Measurements from ENCODE around the gene DNAJC18.
"Not testable (repeated sequence)": the region's sequence is repeated elsewhere in the genome, so short reads cannot be mapped to it uniquely, and the experiment has no call there.

Gene DNAJC18

DNA sequence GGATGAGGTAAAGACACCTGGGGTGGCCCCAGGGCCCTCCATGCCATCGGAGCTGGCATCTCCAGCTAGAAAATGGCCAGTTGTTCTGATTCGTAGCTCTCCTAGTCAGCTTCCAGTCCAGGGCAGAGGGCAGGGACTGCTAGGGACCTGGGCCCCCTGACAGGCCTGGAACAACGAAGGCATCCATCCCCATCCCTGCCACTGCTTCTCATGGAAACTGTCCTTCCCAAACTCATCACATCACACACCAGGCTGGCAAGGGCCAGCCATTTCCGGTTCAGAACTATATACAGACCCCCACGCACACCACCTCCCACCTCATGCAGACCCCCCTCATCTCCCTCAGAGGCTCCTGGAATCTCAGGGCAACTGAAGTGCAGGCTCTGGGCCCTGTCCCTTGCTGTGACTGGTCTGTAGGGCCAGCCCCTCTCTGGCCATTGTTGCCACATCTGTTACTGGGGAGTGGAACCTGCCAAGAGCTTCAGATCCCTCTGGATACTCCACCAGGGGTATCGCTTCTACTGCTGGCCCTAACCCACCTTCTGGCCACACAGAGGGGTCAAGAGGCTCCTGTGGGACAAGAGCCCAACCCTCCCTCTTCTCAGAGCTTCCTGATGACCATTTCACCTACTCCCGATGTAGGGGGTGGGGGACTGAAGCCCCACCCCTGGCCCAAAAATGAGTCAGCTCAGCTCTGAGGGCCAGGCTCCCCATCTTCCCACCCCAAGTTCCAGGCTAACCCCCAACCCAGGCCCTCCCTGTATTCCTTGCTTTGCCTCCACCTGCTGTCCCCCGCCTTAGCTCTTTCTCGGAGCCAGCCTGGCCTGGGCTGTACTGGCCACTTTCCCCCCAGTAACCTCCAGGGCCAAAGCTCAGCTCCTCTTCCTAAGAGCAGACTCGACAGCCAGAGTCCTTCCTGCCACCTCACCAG, 48.4 kb downstream of the DNAJC18 start:
- Histone ChIP-seq H3K4me1 (ENCODE audit: control insufficient read depth, insufficient read depth, low read length) (peaks cover 40% of the 10 kb centered on the region), H3K9ac (ENCODE audit: low read depth, low read length) (peak overlapping the region; percentile 32), H3K4me3 (ENCODE audit: low read length) (peak overlapping the region; percentile 1), H3K4me2 (ENCODE audit: low read length) (peak overlapping the region; percentile 61), H3K36me3 (ENCODE audit: insufficient read depth, low read length) (no peaks in the 10 kb centered on the region), H3K9me3 (replicated peaks; ENCODE audit: low read length) (no peaks in the 10 kb centered on the region), H3K27me3 (ENCODE audit: control insufficient read depth, insufficient read depth, low read length) (peaks cover 6% of the 10 kb centered on the region)

DNA sequence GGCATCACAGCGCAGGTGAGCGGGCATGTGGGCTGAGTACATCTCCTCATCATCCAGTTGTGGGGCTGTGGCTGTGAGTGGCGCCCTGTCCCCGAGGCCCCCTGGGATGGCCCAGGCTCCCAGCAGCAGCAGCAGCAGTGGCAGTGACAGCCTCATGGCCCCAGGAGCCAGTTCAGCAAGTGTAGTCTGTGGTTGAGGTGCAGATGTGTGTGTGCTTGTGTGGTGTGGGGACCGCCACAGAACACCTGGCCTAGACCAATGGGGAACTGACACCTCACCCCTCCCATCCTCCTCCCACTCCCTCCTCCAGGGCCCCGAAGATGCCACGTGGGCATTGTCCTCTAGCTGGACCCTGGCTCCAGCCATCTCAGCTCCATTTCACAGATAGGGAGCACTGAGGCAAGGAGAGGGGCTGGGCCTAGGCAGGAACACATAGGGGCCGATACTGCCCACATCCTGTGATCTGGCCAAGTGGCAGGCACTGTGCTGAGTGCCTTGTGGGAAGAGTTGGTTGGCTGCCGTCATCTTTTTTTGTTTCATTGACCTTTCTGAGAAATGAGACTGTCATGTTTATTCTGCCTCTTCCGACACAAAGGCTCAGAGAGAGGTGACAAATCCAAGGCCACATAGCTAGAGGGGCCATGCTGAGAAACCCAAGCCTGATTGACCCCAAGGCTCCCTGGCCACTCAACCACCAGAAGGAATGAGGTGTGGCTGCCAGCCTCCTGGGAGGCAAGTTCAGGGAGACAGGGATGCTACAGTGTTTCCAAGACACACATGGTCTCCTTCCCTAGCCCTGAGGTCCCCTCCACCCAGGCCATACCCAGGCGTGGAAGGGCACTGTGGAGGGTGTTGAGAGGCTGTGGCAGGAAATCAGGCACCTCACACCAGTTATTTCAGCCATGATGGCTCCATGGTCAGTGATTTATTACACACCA, 49.4 kb downstream of the DNAJC18 start, which contains the start of gene MZB1:
TSS of gene MZB1 (minus strand) at position 213 of the 938 bp plus-strand sequence. CDS start at position 156, 57 bp downstream.
- peaks cover 38% of the 10 kb centered on the region for H3K4me1 ChIP-seq (ENCODE audit: control insufficient read depth, insufficient read depth, low read length)
- no peak within 1 kb of the TSS for H3K9ac ChIP-seq (ENCODE audit: low read depth, low read length)
- no peaks in the 10 kb centered on the region for H3K36me3 ChIP-seq (ENCODE audit: insufficient read depth, low read length)
- H3K9me3 ChIP-seq (replicated peaks; ENCODE audit: low read length) = no peaks in the 10 kb centered on the region
- H3K27me3 ChIP-seq (ENCODE audit: control insufficient read depth, insufficient read depth, low read length) = peaks cover 6% of the 10 kb centered on the region
- H3K4me3 ChIP-seq (ENCODE audit: low read length) = no peak within 1 kb of the TSS
- no peak within 1 kb of the TSS for H3K4me2 ChIP-seq (ENCODE audit: low read length)

DNA sequence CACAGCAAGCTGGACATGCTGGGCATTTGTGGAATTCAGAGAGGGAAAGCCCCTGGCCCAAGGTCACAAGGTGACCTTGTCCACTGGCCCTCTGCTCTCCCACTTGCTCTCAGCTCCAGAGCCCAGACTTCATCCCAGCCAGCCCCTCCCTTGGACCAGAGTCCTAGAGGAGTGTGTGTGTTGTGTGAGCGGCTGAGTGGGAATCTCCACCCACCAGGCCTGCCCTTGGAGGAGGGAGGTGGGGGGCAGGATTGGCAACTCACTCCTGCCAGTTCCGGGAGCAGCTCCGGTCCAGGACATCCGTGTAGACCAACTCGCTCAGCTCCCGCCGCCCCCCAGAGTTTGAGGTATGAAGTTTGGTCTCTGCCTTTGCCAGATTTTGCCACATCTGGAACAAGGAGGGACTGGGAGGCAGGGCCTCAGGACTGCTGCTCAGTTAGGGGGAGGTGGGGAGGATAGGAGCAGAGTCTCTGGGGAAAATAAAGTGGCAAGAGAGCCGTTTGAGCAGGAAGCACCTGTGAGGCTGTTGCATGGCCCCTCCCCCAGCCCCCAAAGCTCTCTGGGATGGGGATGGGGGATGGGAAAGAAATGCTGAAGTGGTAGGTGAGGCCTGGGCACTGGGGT, 51.0 kb downstream of the DNAJC18 start:
- H3K4me3 ChIP-seq (ENCODE audit: low read length) = no peak overlapping the region
- H3K4me1 ChIP-seq (ENCODE audit: control insufficient read depth, insufficient read depth, low read length) = peaks cover 41% of the 10 kb centered on the region
- no peaks in the 10 kb centered on the region for H3K36me3 ChIP-seq (ENCODE audit: insufficient read depth, low read length)
- H3K9ac ChIP-seq (ENCODE audit: low read depth, low read length) = no peak overlapping the region
- peak overlapping the region; percentile 2 for H3K4me2 ChIP-seq (ENCODE audit: low read length)
- H3K9me3 ChIP-seq (replicated peaks; ENCODE audit: low read length) = no peaks in the 10 kb centered on the region
- H3K27me3 ChIP-seq (ENCODE audit: control insufficient read depth, insufficient read depth, low read length) = no peaks in the 10 kb centered on the region

DNA sequence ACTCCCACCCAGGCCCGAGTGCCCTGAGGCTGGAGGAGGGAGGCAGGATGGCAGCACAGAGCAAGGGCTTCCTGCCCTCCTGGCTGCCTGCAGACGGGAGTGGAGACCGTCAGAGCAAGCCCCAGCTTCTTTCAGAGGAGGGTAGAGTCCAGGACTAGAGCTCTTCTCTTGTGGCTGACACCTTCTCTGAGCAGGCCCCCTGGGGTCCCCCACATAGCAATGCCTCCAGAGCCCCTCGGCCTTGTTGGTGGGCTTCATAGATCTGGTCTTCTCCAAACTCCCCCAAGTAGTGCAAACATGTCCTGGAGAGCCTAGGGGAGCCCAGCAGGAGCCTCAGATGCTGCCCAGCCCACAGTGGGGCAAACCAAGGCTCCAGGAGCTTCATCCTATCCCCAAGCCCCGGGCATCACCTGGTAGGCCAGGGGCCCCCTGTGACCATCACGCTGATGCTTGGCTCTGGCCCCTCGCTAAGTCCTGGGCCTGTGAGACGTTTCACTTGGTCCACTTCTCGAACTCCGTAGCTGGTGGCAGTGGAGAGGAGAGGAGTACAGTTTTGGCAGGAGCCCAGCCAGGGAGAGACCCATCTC, 51.6 kb downstream of the DNAJC18 start:
- no peaks in the 10 kb centered on the region for H3K27me3 ChIP-seq (ENCODE audit: control insufficient read depth, insufficient read depth, low read length)
- no peak overlapping the region for H3K9ac ChIP-seq (ENCODE audit: low read depth, low read length)
- H3K36me3 ChIP-seq (ENCODE audit: insufficient read depth, low read length) = no peaks in the 10 kb centered on the region
- H3K4me1 ChIP-seq (ENCODE audit: control insufficient read depth, insufficient read depth, low read length) = peaks cover 45% of the 10 kb centered on the region
- H3K9me3 ChIP-seq (replicated peaks; ENCODE audit: low read length) = no peaks in the 10 kb centered on the region
- H3K4me2 ChIP-seq (ENCODE audit: low read length) = no peak overlapping the region
- no peak overlapping the region for H3K4me3 ChIP-seq (ENCODE audit: low read length)

DNA sequence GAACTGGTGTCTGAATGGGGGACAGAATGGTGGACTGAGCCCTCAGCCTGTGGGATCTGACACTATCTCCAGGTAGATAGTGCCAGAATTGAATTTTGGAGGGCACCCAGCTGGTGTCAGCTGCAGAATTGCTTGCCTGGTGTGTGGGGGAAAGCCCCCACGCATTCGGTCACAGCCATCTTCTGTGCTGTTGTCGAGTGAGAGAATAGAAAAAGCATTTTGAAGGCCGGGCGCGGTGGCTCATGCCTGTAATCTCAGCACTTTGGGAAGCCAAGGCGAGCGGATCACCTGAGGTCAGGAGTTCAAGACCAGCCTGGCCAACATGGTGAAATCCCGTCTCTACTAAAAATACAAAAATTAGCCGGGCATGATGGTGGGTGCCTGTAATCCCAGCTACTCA, 52.4 kb downstream of the DNAJC18 start:
- H3K4me3 ChIP-seq (ENCODE audit: low read length); H3K4me2 ChIP-seq (ENCODE audit: low read length); H3K9me3 ChIP-seq (replicated peaks; ENCODE audit: low read length); H3K9ac ChIP-seq (ENCODE audit: low read depth, low read length); H3K36me3 ChIP-seq (ENCODE audit: insufficient read depth, low read length); H3K27me3 ChIP-seq (ENCODE audit: control insufficient read depth, insufficient read depth, low read length): not testable (repeated sequence)
- H3K4me1 ChIP-seq (ENCODE audit: control insufficient read depth, insufficient read depth, low read length) = peaks cover 44% of the 10 kb centered on the region

DNA sequence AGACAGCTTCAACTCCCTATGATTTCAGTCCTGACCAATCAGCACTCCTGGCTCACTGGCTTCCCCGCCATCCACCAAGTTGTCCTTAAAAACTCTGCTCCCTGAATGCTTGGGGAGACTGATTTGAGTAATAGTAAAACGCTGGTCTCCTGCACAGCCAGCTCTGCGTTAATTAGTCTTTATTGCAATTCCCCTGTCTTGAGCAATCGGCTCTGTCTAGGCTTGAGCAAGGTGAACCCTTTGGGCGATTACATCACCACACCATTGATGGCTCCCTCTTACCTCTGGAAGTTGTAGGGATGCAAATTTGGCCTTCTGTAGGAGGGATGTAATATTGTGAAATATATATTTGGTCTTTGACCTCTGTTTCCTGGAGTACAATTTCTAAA, 53.3 kb downstream of the DNAJC18 start:
- Histone ChIP-seq H3K36me3 (ENCODE audit: insufficient read depth, low read length) (no peaks in the 10 kb centered on the region), H3K27me3 (ENCODE audit: control insufficient read depth, insufficient read depth, low read length) (no peaks in the 10 kb centered on the region), H3K9me3 (replicated peaks; ENCODE audit: low read length) (no peaks in the 10 kb centered on the region), H3K4me1 (ENCODE audit: control insufficient read depth, insufficient read depth, low read length) (peaks cover 35% of the 10 kb centered on the region), H3K9ac (ENCODE audit: low read depth, low read length) (no peak overlapping the region), H3K4me3 (ENCODE audit: low read length) (no peak overlapping the region), H3K4me2 (ENCODE audit: low read length) (no peak overlapping the region)

DNA sequence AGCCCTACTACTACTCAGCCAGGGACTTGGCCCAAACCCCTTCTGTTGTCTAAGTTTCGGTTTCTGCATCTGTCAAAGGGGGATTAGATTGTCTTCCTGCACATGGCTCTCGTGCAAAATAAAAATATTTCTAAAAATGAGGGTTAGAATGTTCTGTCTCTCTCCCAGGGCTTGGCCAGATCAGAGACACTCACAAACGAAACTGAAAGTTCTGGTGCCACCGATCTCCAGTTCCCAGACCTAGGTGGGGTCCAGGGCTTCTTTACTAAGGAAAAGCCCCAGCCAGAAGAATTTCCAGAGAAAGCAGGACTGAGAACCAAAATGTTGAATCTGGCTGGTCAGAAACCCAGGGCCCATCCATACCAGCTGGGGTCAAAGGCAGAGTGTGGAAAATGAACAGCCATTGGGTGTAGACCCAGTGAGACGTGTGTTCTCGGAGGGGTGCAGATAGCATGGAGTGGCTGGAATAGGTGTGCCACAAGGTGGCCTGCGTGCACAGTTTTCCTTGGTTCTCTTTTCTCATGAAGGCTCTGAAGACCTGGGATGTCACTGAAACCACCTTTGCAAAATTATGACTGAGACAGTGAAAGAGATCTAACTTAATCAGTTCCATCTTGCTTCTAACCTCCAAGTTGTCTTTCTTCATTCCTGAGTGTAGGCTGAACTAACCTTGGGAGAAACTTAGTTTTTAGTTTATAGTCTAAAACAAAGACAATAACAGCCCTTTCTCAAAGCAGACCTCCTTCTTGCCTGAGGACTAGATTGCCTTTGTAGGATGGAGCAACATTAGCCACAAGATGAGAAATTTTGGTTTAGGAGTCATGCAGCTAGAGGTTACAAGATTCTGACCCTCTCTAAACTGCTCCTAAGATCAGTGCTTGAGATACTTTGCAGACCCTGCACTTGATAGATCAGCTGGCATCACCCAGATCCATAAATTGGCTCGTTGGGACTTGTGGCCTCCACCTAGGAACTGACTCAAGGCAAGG, 54.0 kb downstream of the DNAJC18 start:
- Histone ChIP-seq H3K9me3 (replicated peaks; ENCODE audit: low read length) (no peaks in the 10 kb centered on the region), H3K4me1 (ENCODE audit: control insufficient read depth, insufficient read depth, low read length) (peaks cover 34% of the 10 kb centered on the region), H3K27me3 (ENCODE audit: control insufficient read depth, insufficient read depth, low read length) (no peaks in the 10 kb centered on the region), H3K4me3 (ENCODE audit: low read length) (peak overlapping the region; percentile 64), H3K9ac (ENCODE audit: low read depth, low read length) (peak overlapping the region; percentile 68), H3K4me2 (ENCODE audit: low read length) (peak overlapping the region; percentile 85), H3K36me3 (ENCODE audit: insufficient read depth, low read length) (no peaks in the 10 kb centered on the region)

DNA sequence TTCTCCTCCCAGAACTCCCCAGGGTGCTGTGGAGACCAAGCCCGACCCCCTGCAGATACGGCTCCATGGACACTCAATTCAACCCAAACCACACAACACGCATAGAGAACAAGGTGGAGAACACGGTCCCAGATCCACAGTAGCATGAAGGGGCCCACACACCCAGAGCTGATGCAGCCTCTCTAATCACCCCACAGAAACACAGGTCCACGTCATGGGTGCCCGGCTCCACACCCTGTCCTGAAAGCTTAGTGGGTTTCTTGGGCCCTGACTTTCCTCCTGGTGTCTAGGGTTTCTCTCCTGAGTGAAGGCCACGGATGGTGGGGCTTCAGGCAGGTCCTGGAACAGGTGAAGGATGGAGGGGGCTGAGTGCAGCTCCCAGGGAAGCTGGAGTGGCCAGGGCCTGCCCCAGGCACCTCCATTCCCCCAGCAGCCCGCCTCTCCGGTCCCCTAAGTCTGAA, 54.7 kb downstream of the DNAJC18 start:
- peak overlapping the region; percentile 64 for H3K4me3 ChIP-seq (ENCODE audit: low read length)
- H3K4me2 ChIP-seq (ENCODE audit: low read length) = peak overlapping the region; percentile 85
- H3K9ac ChIP-seq (ENCODE audit: low read depth, low read length) = peak overlapping the region; percentile 68

DNA sequence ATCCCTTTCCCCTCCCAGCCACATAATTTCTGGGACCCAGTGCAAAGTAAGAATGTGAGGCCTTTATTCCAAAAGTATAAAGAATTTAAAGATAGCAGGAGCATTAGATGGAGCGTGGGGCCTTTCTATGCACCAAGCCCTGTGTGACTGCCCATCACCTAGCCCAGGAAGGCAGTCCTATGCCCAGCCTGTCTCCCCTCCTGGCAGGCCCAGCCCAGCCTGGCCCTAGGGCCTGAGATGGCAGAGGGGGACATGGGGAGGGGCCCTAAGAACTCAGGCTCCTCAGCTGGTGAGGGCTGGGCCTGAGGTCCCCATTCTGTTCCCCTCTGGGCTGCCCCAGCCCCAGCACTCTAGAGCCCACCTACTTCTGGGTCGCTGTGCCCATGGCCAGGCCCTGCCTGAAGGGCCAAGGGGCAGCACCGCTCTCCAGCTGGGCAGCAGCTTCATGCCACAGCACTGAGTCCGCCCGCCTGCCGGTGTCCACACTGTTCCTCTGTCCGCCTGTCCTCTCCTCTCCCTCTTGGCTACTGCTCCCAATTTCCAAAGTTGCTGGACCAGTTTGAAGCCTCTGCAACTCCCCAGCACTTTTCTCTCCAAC, 55.2 kb downstream of the DNAJC18 start:
- no peaks in the 10 kb centered on the region for H3K27me3 ChIP-seq (ENCODE audit: control insufficient read depth, insufficient read depth, low read length)
- peaks cover 34% of the 10 kb centered on the region for H3K4me1 ChIP-seq (ENCODE audit: control insufficient read depth, insufficient read depth, low read length)
- H3K9me3 ChIP-seq (replicated peaks; ENCODE audit: low read length) = no peaks in the 10 kb centered on the region
- peak overlapping the region; percentile 85 for H3K4me2 ChIP-seq (ENCODE audit: low read length)
- peak overlapping the region; percentile 64 for H3K4me3 ChIP-seq (ENCODE audit: low read length)
- no peak overlapping the region for H3K9ac ChIP-seq (ENCODE audit: low read depth, low read length)
- no peaks in the 10 kb centered on the region for H3K36me3 ChIP-seq (ENCODE audit: insufficient read depth, low read length)

More for the DNA sequence above, 54.7 kb downstream of the DNAJC18 start:
- H3K9me3 ChIP-seq (replicated peaks; ENCODE audit: low read length) = no peaks in the 10 kb centered on the region
- H3K36me3 ChIP-seq (ENCODE audit: insufficient read depth, low read length) = no peaks in the 10 kb centered on the region
- no peaks in the 10 kb centered on the region for H3K27me3 ChIP-seq (ENCODE audit: control insufficient read depth, insufficient read depth, low read length)
- peaks cover 34% of the 10 kb centered on the region for H3K4me1 ChIP-seq (ENCODE audit: control insufficient read depth, insufficient read depth, low read length)

Measured in skeletal muscle satellite cell (primary cell).